Hepatocyte (in vitro differentiated cells): ENCODE results near the gene SLC25A22.

Experiments used
- EZH2 ChIP-seq: fragments of 200-600 bp; sonication (generic); IDR thresholded peaks from 2 replicates; pipeline ENCODE4 v1.6.1; 2016; ENCODE audit warnings: antibody characterized with exemption, mild to moderate bottlenecking, borderline replicate concordance
- EZH2phosphoT487 ChIP-seq: fragments of 200-600 bp; sonication (generic); IDR thresholded peaks from one replicate; pipeline ENCODE4 v1.6.1; 2018; ENCODE audit warnings: antibody characterized with exemption, mild to moderate bottlenecking, low read depth, moderate library complexity; ENCODE audit not compliant: unreplicated experiment, severe bottlenecking
- TF ChIP-seq, protein P1 (sequence below): fragments of 200-600 bp; sonication (generic); IDR thresholded peaks from 2 replicates; pipeline ENCODE4 v1.5.1; 2016; ENCODE audit warnings: antibody characterized with exemption, mild to moderate bottlenecking; ENCODE audit not compliant: poor library complexity

DNA sequence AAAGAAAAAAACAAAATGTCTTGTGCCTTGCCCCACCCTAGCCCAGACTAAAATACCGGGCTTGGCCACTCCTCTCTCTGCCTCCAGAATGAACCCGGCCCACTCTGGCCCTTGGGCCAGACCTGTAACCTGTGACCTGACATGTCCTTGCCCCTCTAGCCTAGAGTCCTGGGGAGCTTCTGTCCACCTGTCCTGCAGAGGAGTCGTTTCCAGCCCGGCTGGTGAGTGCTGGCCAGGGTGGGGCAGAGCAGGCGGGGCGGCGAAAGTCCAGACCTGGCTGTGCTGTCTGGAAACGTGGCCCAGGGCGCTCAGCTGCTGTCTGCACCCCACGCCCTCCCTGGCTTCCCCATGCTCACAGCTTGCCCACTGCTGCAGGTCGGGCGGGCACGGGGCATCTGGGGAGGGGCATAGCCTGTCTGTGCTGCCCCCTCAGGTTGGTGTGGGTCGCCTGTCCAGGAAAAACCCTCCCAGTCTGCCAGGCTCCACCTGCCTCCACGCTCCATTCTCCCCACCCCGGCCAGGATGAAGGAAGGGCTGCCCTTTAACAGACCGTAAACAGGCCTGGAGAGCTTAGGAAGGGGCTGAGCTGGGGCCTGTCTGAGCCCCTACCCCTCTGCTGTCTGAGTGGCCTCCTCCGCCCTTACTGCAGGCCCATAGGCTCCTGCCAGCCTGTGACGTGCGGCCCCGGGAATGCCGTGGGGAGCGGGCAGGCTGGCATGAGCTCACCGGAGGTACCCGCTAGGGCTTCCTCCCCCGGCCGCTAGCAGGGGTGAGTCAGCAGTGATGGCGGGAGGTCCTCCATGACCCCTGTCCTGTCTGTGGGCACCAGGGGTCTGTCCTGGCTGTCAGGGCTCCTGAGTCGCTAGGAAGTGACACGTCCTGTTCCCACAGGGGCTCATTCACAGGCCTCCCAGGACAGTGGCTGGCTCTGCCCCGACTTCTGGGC, 36.6 kb upstream of the SLC25A22 start:
- TF ChIP-seq, protein P1, sequence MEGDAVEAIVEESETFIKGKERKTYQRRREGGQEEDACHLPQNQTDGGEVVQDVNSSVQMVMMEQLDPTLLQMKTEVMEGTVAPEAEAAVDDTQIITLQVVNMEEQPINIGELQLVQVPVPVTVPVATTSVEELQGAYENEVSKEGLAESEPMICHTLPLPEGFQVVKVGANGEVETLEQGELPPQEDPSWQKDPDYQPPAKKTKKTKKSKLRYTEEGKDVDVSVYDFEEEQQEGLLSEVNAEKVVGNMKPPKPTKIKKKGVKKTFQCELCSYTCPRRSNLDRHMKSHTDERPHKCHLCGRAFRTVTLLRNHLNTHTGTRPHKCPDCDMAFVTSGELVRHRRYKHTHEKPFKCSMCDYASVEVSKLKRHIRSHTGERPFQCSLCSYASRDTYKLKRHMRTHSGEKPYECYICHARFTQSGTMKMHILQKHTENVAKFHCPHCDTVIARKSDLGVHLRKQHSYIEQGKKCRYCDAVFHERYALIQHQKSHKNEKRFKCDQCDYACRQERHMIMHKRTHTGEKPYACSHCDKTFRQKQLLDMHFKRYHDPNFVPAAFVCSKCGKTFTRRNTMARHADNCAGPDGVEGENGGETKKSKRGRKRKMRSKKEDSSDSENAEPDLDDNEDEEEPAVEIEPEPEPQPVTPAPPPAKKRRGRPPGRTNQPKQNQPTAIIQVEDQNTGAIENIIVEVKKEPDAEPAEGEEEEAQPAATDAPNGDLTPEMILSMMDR, result no peak
- TF ChIP-seq EZH2phosphoT487 (no peak), EZH2 (no peak)
